ENCODE results near the gene KSR2.

Gene KSR2

DNA sequence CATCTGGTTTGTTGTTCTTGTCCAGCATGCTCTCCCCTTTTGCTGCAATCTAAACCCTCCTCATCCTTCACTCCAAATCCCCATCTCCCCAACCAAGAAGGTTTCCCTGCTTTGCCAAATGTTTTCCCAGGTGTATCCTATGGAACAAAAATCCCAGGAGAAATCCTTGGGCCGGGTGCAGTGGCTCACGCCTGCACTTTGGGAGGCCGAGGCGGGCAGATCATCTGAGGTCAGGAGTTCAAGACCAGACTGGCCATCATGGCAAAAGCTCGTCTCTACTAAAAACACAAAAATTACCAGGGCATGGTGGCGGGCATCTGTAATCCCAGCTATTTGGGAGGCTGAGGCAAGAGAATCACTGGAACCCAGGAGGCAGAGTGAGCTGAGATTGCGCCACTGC, 5.0 kb downstream of the KSR2 start:
- TF ChIP-seq, protein P1, sequence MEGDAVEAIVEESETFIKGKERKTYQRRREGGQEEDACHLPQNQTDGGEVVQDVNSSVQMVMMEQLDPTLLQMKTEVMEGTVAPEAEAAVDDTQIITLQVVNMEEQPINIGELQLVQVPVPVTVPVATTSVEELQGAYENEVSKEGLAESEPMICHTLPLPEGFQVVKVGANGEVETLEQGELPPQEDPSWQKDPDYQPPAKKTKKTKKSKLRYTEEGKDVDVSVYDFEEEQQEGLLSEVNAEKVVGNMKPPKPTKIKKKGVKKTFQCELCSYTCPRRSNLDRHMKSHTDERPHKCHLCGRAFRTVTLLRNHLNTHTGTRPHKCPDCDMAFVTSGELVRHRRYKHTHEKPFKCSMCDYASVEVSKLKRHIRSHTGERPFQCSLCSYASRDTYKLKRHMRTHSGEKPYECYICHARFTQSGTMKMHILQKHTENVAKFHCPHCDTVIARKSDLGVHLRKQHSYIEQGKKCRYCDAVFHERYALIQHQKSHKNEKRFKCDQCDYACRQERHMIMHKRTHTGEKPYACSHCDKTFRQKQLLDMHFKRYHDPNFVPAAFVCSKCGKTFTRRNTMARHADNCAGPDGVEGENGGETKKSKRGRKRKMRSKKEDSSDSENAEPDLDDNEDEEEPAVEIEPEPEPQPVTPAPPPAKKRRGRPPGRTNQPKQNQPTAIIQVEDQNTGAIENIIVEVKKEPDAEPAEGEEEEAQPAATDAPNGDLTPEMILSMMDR (IDR thresholded peaks at IDR 0.05; ENCODE audit: borderline replicate concordance, control extremely low read depth, extremely low read depth, insufficient read depth, missing control alignments), result no peak
- DNase-seq (ENCODE audit: low spot score), result no peak
- in situ Hi-C loops (cut with MboI; ENCODE audit: low sequenced_read_pairs, unreplicated experiment), result no loop called here

DNA sequence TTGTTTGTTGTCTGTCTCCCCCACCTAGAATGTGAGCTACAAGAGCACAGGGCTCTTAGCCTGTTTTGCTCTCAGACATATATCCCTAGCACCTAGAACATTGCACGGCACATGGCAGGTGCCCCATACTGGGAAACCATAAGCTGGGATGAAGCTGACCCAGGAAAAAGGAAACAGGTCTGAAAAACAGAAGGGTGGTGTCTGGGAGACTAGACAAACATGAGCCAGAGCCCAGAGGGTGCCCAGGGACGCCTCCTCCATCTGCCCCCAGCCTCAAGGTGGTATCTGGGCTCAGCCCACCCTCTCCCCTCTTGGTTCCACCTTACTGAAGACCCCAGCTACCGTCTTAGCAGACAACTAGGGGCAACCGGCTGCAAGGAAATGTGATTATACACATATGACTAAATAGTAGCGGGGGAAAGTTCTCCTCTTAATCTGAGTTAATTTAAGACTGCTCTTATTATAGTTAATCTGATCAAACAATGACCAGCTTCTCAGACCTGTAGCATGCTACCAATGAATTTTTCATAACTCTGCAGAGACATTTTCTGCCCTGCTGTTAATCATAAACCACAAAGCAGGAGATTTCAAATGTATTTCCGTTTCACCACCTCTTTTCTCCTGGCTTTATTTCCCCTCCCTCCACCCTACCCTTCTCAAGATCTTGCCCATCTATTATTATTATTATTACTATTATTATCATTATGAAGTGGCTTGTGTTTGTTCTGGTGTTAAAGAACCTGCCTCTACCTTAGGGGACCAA, 31.9 kb downstream of the KSR2 start:
- no peak for DNase-seq (ENCODE audit: low spot score)
- in situ Hi-C loops (cut with MboI; ENCODE audit: low sequenced_read_pairs, unreplicated experiment), result no loop called here
- TF ChIP-seq, protein P1 (IDR thresholded peaks at IDR 0.05; ENCODE audit: borderline replicate concordance, control extremely low read depth, extremely low read depth, insufficient read depth, missing control alignments), result no peak

- in situ Hi-C loops (cut with MboI; ENCODE audit: low sequenced_read_pairs, unreplicated experiment), result no loop called here
These were observed 35.2 kb downstream of the KSR2 start for GRCh38 chr12:117933545-117933944.

GRCh38 chr12:117926391-117926899, 42.3 kb downstream of the KSR2 start:
- in situ Hi-C loops (cut with MboI; ENCODE audit: low sequenced_read_pairs, unreplicated experiment), result no loop called here

More at GRCh38 chr12:117933545-117933944, 35.2 kb downstream of the KSR2 start:
- no peak for DNase-seq (ENCODE audit: low spot score)
- TF ChIP-seq, protein P1 (IDR thresholded peaks at IDR 0.05; ENCODE audit: borderline replicate concordance, control extremely low read depth, extremely low read depth, insufficient read depth, missing control alignments), result no peak

GRCh38 chr12:117921929-117922777, 46.6 kb downstream of the KSR2 start:
- DNase-seq (ENCODE audit: low spot score), result no peak
- in situ Hi-C loops (cut with MboI; ENCODE audit: low sequenced_read_pairs, unreplicated experiment), result no loop called here
- TF ChIP-seq, protein P1 (IDR thresholded peaks at IDR 0.05; ENCODE audit: borderline replicate concordance, control extremely low read depth, extremely low read depth, insufficient read depth, missing control alignments), result no peak

More at GRCh38 chr12:117926391-117926899, 42.3 kb downstream of the KSR2 start:
- TF ChIP-seq, protein P1 (IDR thresholded peaks at IDR 0.05; ENCODE audit: borderline replicate concordance, control extremely low read depth, extremely low read depth, insufficient read depth, missing control alignments), result no peak
- no peak for DNase-seq (ENCODE audit: low spot score)

GRCh38 chr12:117919479-117919878, 49.3 kb downstream of the KSR2 start:
- TF ChIP-seq, protein P1 (IDR thresholded peaks at IDR 0.05; ENCODE audit: borderline replicate concordance, control extremely low read depth, extremely low read depth, insufficient read depth, missing control alignments), result no peak
- DNase-seq (ENCODE audit: low spot score), result no peak
- in situ Hi-C loops (cut with MboI; ENCODE audit: low sequenced_read_pairs, unreplicated experiment), result no loop called here
